ENCODE data around the gene C9orf85.
A peak's percentile ranks its signal among the peaks of the same experiment; 100 is the strongest.

- TF ChIP-seq ZFX (IDR thresholded peaks at IDR 0.05) (no peak), CTCF (conservative IDR thresholded peaks at IDR 0.05) (peak; percentile 61)
These were observed 64.4 kb downstream of the C9orf85 start for GRCh38 chr9:71975833-71976232.

All from C4-2B (cell line).